ENCODE data around the gene PTGES2.

PTGES2 gene

DNA sequence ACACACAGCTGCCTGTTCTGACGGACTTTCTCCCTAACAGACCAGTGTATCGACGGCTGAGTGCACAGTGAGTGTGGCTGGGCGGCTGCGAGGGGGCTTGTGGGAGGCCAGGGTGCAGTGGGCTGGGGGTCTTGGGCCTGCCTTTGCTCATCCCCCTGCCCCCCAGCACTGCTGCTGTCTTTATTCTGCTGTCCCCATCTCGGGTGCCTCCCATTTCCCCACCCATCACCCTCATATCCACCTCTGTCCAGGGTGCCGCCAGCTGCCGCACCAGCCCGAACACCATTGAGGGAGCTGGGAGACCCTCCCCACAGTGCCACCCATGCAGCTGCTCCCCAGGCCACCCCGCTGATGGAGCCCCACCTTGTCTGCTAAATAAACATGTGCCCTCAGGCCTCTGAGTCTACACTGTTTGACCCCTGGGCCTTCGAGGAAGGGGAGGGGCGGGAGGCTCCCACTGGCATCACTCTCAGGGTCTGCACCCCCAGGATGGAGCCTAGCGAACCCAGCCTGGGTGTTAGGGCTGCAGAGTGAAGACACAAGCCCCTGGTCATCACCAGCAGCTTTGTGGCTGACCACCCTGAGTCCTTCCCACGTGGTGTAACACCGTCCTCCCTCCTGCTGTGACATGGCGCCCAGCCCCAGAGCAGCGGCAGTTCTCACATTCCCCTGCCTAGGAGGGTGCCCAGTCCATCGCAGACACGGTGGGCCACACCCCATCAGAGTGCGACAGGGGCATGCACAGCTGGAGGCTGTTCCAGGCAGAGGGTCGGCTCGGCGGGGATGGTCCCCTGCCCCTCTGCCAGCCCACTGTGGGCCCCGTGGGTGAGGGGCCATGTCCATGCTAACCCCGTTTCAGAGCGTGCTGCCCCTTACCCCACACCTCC, 25.8 kb upstream of the PTGES2 start:
- DNase-seq: no peak

DNA sequence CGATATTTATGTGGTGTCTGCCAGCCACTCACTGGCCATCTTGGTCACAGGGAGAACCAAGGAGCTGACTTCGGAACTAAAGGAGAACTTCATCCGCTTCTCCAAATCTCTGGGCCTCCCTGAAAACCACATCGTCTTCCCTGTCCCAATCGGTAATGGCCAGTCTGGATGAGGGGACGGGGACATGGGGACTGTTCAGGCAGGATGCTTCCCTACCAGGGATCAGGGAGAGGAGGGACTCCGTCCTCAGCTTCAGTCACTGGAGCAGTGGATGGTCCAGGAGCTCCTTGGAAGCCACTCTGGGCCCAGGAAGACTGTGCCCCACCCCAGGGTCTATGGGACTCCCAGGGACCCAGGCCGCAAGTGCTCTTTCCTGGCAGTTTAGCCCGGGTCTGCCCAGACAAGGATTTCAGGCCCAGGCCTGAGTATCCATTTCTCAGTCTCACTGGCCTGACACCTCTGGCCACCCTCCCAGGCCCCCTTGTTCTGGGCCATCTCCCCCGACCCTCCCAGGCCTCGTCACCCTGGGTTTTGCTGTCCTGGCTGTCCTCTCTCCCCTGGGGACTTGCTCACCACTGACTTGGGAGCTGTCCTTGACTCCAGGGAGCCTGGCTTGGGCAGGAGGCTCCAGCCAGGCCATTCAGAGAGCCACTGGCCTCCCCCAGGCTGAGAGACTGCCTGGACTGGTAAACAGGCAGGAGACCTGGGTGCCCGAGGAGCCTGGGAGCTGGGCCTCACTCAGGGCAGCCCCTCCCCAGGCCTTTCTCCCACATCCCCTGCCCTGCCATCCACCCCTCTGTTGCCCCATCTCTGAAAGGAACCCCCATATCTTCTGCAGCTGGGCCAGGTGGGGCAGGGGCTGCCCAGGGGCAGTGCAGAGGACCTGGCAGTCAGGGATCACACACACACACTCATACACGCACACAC, 24.9 kb upstream of the PTGES2 start:
- no peak for DNase-seq

DNA sequence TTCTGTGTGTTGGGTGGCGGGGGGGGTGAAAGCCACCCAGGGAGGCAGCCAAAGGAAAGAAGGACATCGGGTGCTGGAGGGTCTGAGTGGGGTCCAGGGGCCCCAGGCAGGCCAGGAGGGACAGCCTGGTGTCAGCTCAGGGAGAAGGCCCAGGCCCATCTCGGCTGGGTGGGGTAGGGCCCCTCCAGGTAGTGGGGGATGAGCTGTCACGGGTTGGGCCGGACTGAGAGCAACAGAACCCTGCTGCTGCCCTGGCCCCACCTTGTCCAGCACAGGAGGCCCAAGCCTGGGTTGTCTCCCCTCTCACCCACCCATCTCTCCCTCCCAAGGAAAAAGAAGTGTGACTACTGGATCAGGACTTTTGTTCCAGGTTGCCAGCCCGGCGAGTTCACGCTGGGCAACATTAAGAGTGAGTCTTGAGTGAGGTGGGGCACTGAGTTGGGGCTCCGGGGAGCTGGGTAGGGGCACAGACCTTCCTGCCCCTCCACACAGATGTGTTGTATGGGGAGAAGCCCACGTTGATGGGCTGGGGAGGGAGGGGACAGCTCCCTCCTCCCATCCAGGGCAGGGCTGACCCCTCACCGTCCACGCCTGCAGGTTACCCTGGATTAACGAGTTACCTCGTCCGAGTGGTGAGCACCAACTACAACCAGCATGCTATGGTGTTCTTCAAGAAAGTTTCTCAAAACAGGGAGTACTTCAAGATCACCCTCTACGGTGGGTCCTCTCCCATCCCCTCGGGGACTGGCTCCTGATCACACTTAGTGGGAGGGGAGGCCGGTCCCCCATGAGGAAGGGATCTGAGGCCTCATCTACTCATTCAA, 24.0 kb upstream of the PTGES2 start:
- DNase-seq: no peak

DNA sequence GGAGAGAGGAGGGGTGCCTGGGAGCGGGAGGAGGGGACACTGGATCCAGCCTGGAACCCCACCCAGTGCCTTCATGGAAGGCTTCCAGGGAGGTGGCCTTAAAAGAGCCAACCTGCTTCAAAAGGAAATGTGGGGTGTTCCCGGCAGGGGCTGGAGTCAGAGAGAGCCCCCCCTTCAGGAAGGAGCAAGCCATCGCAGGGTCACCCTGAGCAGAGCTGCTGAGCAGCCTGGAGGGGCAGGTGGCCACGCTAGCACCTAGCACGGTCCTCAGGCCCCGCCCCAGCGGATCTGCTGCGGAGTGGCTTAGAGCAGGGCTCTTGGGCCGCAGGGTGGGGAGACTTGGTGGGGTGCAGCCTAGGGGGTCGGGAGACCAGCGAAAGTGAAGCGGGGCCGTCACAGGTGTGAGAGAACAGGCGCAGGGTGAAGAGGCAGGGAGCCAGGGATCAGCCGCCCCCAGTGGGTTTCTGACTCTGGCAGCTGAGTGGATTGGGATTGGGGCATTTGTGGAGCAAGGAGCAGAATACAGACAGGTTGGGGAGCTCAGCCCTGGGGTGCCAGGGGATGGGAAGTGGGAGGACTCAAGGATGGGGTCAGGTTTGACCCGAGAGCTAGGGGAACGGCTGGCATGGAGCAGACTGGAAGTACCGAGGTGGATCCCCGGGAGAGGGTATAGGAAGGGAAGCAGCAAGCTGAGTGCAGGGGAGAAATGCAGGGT, 23.2 kb upstream of the PTGES2 start:
- DNase-seq: no peak

DNA sequence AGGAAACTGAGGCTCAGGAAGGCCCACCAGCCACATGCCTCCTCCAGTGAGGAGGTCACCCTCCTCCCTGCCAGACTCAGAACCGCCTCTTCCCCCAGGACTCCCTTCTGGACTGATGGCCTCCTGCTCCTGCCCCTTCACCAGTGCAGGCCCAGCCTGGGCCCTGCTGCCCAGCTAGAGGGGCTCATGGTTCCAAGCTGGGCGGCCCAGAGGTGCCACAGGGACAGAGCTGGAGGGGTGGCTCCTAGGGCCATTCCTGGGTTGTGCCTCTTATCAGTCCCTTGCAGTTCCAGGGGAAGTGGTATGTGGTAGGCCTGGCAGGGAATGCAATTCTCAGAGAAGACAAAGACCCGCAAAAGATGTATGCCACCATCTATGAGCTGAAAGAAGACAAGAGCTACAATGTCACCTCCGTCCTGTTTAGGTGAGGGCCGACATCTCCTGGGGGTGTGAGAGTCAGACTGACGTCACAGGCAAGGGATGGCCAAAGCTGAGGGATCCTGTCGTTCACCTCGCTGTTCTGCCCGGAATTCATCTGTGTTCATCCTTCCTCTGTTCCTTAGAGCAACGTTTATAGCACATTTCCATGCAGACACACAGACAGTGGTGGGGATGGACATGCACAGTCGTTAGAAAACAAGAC, 22.5 kb upstream of the PTGES2 start:
- no peak for DNase-seq

DNA sequence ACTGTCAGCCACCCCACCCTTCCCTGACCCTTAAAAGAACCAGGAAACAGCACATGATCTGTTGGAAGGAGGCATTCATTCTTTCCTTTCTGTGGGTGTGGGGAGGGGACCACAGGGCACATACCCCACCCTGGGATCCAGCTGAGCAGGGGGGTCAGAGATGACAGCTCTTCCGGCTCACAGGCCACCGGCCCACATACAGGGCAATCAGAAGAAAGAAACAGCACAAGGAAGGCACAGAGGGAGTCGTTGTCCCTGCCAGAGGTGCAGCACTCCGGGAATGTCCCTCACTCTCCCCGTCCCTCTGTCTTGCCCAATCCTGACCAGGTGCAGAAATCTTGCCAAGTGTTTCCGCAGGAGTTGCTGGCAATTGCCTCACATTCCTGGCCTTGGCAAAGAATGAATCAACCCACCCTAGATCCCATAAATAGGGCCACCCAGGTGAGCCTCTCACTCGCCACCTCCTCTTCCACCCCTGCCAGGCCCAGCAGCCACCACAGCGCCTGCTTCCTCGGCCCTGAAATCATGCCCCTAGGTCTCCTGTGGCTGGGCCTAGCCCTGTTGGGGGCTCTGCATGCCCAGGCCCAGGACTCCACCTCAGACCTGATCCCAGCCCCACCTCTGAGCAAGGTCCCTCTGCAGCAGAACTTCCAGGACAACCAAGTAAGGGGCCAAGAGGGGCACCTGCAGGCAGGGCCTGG, 21.6 kb upstream of the PTGES2 start, which contains the start of gene LCN2:
Gene LCN2 (plus strand): TSS at position 453 of the 701 bp plus-strand sequence. CDS start 73 bp downstream, at position 526.
- DNase-seq: no peak

DNA sequence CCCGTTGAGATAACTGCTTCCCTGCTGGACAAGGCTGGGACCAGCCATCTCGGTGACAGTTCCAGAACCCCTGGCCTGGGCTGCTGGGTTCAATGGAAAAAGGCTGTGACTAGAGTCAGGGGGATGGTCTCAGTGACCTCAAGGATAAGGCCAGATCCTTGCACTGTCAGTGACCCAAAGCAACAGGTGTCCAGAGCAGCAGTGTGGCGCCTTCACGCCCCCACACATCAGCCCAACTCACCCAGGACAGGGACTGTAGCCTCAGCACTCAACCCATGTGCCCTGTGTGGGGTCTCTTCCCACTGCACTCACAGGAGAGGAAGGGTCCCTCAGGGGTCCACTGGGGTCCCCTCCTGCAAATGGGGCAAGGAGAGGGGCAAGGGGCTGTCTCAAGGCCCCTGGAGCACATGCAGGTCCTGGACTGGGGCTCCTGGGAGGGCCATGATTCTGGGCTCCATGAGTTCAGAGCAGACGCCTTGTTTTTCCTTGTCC, 21.0 kb upstream of the PTGES2 start:
- DNase-seq: no peak

DNA sequence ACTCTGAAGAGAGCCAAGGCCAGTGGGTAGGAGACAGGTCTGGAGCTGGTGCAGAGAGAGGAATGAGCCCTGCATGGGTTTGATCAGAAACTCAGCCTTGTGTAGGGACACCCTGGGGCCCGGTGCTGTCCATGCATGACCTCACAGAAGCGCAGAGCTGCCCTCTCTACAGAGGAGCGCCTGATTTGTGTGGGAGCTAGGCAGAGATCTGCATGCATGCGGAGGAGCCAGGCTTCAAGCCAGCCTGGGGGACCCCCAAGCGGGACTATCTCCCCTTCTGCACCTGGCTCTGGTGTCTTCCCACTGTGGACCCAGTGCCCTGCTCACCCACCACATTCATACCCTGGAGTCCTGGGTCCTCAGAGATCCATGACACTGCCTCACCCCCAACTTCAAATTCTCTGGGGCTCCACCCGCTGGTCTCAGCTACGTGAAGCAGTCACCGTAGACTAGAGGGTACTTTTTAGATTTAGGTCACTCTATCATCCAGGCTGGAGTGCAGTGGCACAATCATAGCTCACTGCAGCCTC, 19.1 kb upstream of the PTGES2 start:
- no peak for DNase-seq

DNA sequence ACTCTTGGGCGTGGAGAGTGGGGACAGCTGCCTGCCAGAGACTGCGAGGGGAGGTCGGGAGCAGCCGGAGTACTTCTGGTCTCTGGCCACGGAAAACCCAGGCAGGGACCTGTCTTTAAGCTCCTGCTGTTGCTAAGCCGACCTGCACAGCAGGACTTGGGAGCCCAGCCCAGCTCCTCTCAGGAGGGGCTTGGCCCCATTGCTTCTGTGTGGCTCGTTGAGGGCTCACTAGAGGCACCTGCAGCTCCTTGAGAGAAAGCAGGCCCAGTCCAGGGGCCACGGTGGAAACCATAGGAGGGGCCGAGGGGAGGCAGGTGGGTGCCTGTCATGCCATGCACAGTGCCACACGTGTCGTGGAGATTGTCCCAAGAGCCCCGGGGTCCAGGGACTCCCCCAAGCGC, 18.4 kb upstream of the PTGES2 start:
- no peak for DNase-seq

DNA sequence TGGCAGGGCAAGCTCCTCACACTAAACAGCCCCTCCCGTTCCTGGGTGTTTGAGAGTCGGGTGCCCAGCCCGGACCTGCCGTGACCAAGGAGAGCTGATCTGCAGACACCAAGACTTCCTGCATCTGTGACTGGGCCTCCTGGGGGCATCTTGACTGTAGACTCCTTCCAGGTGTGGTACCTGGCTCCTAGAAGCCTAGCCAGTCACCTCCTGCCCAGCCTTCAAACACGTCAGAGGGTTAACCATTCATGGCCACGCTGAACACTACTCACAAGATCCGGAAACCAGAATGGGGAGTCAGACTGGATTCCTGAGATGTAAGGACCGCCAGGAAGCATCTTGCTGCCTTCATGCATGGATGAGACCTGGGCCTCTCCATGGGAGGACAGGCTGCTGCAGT, 18.0 kb upstream of the PTGES2 start:
- no peak for DNase-seq

DNA sequence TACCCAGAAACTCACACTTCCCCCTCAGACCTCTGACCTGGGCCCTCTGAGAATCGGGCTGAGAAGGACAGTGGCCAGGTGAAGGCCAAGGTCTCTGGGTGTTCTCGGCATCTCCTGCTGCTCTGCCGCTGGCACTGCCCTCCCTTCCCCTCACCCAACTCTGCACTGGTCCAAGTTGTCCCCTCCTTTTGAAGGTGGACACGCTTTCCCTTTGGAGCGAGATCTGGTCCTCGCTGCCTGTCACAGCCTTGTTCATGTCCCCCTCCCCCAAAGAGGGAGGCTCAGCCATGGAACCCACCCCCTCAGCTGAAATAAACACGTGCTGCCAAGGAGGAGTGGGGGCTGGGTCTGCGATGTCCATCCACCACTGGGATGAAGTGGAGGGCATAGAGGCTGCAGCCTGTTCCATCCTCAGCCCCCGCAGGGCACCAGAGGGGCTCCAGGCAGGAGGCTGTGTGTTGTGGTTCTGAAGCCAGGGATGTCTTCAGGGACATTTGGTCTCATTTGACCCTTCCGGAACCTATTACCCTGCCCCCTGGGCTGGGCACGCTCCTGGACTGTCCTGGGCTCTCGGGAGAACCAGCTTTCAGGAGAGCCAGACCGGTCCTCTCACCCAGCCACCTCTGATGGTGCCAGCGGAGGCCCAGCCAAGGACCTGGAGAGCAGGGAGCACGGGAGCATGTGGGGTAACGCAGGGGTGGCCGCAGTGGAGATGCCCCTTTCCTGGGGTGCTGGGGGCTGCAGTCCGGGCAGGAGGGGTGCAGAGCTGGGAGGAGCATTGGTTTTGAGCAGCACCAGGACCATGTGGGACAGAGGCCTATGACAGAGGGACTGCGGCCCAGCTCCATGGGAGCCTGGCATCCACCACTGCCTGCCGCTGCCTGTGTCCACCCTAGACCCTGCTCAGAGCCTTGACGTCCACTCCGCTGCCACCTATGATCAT, 17.0 kb upstream of the PTGES2 start:
- no peak for DNase-seq

DNA sequence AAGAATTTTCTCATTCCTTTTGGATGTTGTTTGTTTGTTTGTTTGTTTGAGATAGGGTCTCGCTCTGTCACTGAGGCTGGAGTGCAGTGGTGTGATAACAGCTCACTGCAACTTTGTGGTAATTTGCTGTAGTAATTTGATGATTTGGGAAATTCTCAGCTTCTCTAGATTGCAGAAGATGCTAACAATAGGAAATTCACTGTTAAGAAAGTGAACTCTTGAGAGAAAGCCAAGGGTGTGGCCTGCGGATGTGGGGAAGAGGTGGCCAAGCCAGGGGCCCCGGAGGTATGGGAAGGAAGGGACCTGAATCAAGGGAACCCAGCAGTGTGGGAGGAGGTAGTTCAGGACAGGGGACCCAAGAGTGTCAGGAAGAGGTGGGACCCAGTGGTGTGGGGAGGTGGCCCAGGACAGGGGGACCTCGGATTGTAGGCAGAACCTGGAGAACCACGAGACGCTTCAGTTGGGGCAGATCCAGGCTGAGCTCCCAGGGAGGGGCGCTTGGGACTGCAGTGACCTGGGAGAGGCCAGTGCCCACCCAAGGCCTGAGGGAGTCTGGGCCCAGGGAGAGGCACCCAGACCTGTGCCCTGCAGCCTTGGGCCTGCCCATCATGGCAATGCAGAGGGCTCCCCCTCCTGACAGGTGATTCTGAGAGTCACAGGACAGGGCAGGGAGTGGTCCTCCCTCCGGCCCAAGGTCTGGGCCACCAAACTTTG, 16.2 kb upstream of the PTGES2 start:
- no peak for DNase-seq

DNA sequence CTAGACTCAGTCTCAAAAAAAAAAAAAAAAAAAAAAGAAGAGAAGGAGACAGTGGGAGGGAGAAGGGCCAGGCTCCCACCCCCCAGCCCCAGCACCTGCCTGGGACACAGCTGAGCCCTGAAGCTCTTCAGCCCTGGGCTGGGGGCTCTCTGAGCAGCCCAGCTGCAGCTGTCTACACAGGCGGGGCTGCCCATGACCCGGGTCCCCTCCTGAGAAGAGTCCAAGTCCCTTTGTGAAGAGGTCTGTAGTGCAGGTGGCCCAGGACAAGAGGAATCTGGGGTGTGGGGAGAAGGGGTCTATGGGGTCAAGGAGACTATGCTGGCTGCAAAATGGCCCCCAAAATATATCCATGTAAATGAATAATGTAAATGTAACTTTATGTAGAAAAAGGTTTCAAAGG, 15.1 kb upstream of the PTGES2 start:
- DNase-seq: no peak

DNA sequence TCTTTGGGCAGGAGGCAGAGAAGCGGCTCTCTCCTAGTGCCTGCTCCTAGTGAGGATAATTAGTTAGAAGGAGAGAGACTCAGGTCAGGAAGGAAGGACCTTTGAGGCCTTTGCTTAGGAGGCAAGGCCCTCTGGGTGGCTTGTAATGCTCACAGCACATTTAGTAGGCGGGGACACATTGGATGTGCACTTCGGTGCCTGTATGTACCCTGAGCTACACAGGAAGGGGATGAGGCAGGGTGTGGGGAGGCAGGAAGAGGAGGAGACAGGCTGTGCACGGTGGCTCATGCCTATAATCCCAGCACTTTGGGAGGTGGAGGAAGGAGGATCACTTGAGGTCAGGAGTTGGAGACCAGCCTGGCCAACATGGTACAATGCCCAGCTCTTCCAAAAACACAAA, 14.5 kb upstream of the PTGES2 start:
- no peak for DNase-seq

DNA sequence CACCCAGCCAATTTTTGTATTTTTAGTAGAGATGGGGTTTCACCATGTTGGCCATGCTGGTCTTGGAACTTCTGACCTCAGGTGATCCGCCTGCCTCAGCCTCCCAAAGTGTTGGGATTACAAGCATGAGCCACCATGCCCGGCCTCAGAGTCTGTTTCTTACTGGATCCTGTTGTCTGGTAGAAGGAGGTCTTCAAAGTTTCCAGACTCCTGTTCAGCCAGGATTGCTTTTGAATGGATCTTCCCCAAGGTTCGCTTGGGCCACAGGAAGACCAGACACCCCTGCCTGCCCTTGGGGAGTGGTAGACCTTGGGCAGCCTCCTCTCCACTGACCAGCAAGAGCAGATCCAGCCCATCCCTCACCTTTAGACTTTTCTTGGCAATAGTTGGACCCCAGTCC, 14.1 kb upstream of the PTGES2 start:
- DNase-seq: no peak

DNA sequence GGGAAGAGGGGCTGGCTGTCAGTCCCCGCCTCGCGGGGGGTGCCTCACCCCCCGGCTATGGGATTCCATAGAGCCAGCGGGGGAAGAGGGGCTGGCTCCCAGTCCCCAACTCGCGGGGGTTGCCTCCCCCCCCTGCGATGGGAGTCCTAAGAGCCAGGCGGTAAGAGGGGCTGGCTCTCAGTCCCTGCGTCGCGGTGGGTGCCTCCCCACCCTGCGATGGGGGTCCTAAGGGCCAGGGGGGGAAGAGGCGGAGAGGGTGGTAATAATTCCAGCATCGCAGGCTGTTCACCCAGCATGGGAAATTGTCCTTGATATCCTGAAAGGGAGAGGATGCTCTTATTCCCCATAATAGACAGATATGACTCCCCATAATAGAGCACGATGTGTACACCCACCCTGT, 12.1 kb upstream of the PTGES2 start:
- DNase-seq: no peak

DNA sequence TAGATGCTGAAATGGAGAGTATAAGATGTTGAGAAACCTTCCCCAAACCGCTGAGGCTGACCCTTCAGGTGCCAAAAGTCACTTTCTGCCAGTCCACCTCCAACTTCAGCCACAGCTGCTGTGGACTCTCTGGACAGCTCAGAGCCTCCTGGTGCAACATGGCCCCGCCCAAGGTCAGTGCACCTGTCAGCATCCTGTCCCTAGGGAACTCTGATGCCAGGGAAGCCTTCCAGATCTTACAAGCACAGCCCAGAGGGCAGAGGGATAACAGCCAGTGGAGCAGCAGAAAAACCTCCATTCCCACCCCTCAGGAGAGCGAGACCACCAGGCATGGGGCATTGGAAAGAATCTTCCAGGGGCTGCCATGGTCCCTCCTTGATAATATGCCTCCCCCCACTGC, 10.5 kb upstream of the PTGES2 start:
- no peak for DNase-seq

Data from NCI-H1092 (cell line).